K562 (cell line): Measurements from ENCODE around the gene MRPL10. TPM values are rescaled to one million over a fixed set of nuclear protein-coding genes. Genes with fewer than 3 reads are reported as not detected.

Source experiments
- AFF1 ChIP-seq, 2 experiments: fragments of 450-650 bp; IDR thresholded peaks; 2 replicates each; pipeline ENCODE4 v1.6.1; 2018; ENCODE audit warnings: mild to moderate bottlenecking in 2 of 2, low read depth in 1 of 2; ENCODE audit not compliant: partially characterized antibody in 2 of 2
- AFF4 ChIP-seq: sonication (generic); formaldehyde crosslinking; IDR thresholded peaks from 2 replicates; pipeline ENCODE4 v1.8.0; 2023; ENCODE audit warnings: mild to moderate bottlenecking, missing genetic modification reagents
- ARNT ChIP-seq, 2 experiments: fragments of 450-650 bp; IDR thresholded peaks; 2 replicates each; pipeline ENCODE4 v1.6.1; 2016; ENCODE audit warnings: mild to moderate bottlenecking in 1 of 2
- ASH1L ChIP-seq: fragments of 450-650 bp; IDR thresholded peaks from 2 replicates; pipeline ENCODE4 v1.6.1; 2018; ENCODE audit warnings: borderline replicate concordance, mild to moderate bottlenecking, low read depth; ENCODE audit not compliant: partially characterized antibody
- CREBBP ChIP-seq: IDR thresholded peaks from one replicate; pipeline ENCODE4 v1.6.1; 2012; ENCODE audit warnings: low read depth, mild to moderate bottlenecking, control low read depth, inconsistent platforms, low read length
- FOSL1 ChIP-seq: fragments of 200-800 bp; sonication (Bioruptor generic); conservative IDR thresholded peaks from 2 replicates; pipeline ENCODE4 v1.6.1; 2016; ENCODE audit warnings: missing genetic modification characterization, missing compliant biosample characterization
- FOXP1 ChIP-seq: sonication (generic); formaldehyde crosslinking; IDR thresholded peaks from 2 replicates; pipeline ENCODE4 v1.8.0; 2022; ENCODE audit warnings: mild to moderate bottlenecking, missing genetic modification reagents
- GABPB1 ChIP-seq: sonication (generic); formaldehyde crosslinking; IDR thresholded peaks from 2 replicates; pipeline ENCODE4 v1.8.0; 2022; ENCODE audit warnings: mild to moderate bottlenecking, missing genetic modification reagents
- HMGXB4 ChIP-seq: sonication (generic); formaldehyde crosslinking; IDR thresholded peaks from 2 replicates; pipeline ENCODE4 v1.8.1; 2023; ENCODE audit warnings: mild to moderate bottlenecking, missing genetic modification reagents
- MAFK ChIP-seq: IDR thresholded peaks from 2 replicates; pipeline ENCODE4 v1.6.1; 2011; ENCODE audit warnings: low read length, improper control_type of control experiment
- MTF1 ChIP-seq: fragments of 250-450 bp; sonication (Bioruptor Pico); IDR thresholded peaks from 2 replicates; pipeline ENCODE4 v1.9.0; 2021; ENCODE audit warnings: moderate library complexity, mild to moderate bottlenecking, inconsistent platforms, borderline replicate concordance
- NFE2 ChIP-seq: IDR thresholded peaks from 2 replicates; pipeline ENCODE4 v1.6.1; 2014; ENCODE audit warnings: antibody characterized with exemption, low read depth
- RBFOX2 ChIP-seq: fragments of 200-400 bp; formaldehyde crosslinking; IDR thresholded peaks from 2 replicates; pipeline ENCODE4 v1.6.1; 2017; ENCODE audit warnings: low read depth, mild to moderate bottlenecking, low read length, moderate library complexity
- STAT5B ChIP-seq: fragments of 250-450 bp; sonication (Bioruptor Pico); IDR thresholded peaks from 2 replicates; pipeline ENCODE4 v1.8.0; 2021; ENCODE audit warnings: mild to moderate bottlenecking, inconsistent platforms
- ZBTB43 ChIP-seq: sonication (generic); formaldehyde crosslinking; IDR thresholded peaks from 2 replicates; pipeline ENCODE4 v1.8.0; 2023; ENCODE audit warnings: mild to moderate bottlenecking, missing genetic modification reagents
- ZFP1 ChIP-seq: fragments of 450-650 bp; formaldehyde crosslinking; IDR thresholded peaks from 2 replicates; pipeline ENCODE4 v1.4.0; 2020; ENCODE audit warnings: mild to moderate bottlenecking, mixed read lengths
- ZKSCAN1 ChIP-seq: fragments of 150-350 bp; IDR thresholded peaks from 2 replicates; pipeline ENCODE4 v1.6.1; 2016; ENCODE audit warnings: low read depth, low read length
- polyA plus RNA-seq, 8 experiments: library from polyadenylated mRNA; depleted of rRNA in 4 of 8; stranded (reverse) in 5 of 8; unstranded in 3 of 8; fragments of >200 nt; fragmentation: Nextera tagmentation in 2 of 8; fragmentation: Illumina TruSeq in 1 of 8; extraction: Ambion mirVana in 2 of 8; extraction: Trizol in 1 of 8; gene quantifications; 2 replicates each; pipeline versions ENCODE4 v1.2.1 to v1.2.3, GENCODE V29; 2011 to 2014; ENCODE audit warnings: inconsistent platforms in 1 of 8, missing spikeins in 1 of 8
- total RNA-seq, 7 experiments: library from RNA; depleted of rRNA in 6 of 7; stranded (reverse); fragments of >200 nt in 6 of 7; fragmentation: Illumina TruSeq in 2 of 7; extraction: Trizol in 2 of 7; gene quantifications; 2 replicates each; pipeline versions ENCODE4 v1.2.1 to v1.2.3, GENCODE V29; 2011 to 2021; ENCODE audit warnings: low replicate concordance in 1 of 7

Gene MRPL10
- total and polyA plus RNA-seq, 9 of the 15 experiments (the other 6 are each of a cell fraction or from before 2014, with no cell fraction given) = 27.8 to 105 (median 67.3) TPM

- TF ChIP-seq AFF4 (CRISPR knock-in tag) = no peak
- no peak for TF ChIP-seq ASH1L
- 0 out of 2 replicates have a peak, but pooled peaks have one; percentile 33 for TF ChIP-seq ZKSCAN1
- TF ChIP-seq MAFK = no peak
- TF ChIP-seq HMGXB4 (CRISPR knock-in tag) = no peak
- TF ChIP-seq CREBBP = no peak
- no peak for TF ChIP-seq FOXP1
- TF ChIP-seq AFF1 (IDR thresholded peaks at IDR 0.05; ENCODE audit: low read depth in 1 of 2, partially characterized antibody in 2 of 2) = peak in 1 of 2 experiments; percentile 76
- TF ChIP-seq ARNT (IDR thresholded peaks at IDR 0.05) = peak; percentile 19 to 58; a peak in 2 of 4 replicates
- TF ChIP-seq MTF1 (CRISPR knock-in tag) = no peak
- no peak for TF ChIP-seq RBFOX2
- no peak for TF ChIP-seq FOSL1 (tag)
- TF ChIP-seq NFE2 = peak; percentile 27; the same call in 1 of the 2 replicates
- TF ChIP-seq GABPB1 (CRISPR knock-in tag) = peak; percentile 61
- no peak for TF ChIP-seq ZFP1 (CRISPR knock-in tag)
- TF ChIP-seq ZBTB43 (CRISPR knock-in tag) = no peak
- TF ChIP-seq STAT5B = no peak
Observed at GRCh38 chr17:47877368-47878034, 46.2 kb upstream of the MRPL10 start (continued).
